OCI-LY3 (cell line): ENCODE measurements around the gene PDLIM3.
"Not testable (repeated sequence)": the region's sequence is repeated elsewhere in the genome, so short reads cannot be mapped to it uniquely, and the experiment has no call there.

Experiments
- H2AFZ ChIP-seq: fragments of 200-600, 300-600 bp; shearing (Covaris generic); 2 replicates; pipeline ENCODE4 v1.6.0; 2014; ENCODE audit warnings: antibody characterized with exemption, low read depth, low read length
- H3K27ac ChIP-seq: fragments of 200-600, 300-600 bp; sonication (generic); 2 replicates; pipeline ENCODE4 v1.5.1; 2014; ENCODE audit warnings: mild to moderate bottlenecking, low read length, moderate library complexity, mixed read lengths
- H3K27me3 ChIP-seq: fragments of 200-600, 300-600 bp; sonication (generic); 2 replicates; pipeline ENCODE4 v1.6.1; 2014; ENCODE audit warnings: low read depth, low read length, mixed read lengths
- H3K36me3 ChIP-seq: fragments of 200-600, 300-600 bp; sonication (generic); replicated peaks from 2 replicates; pipeline ENCODE3; 2014; ENCODE audit warnings: low read depth, low read length, mixed read lengths
- H3K4me1 ChIP-seq: fragments of 300-600, 200-600 bp; sonication (generic); 2 replicates; pipeline ENCODE4 v1.6.1; 2014; ENCODE audit warnings: low read length, mixed read lengths
- H3K4me2 ChIP-seq: fragments of 200-600, 300-600 bp; sonication (generic); 2 replicates; pipeline ENCODE4 v1.6.1; 2014; ENCODE audit warnings: low read length, mixed read lengths
- H3K4me3 ChIP-seq: fragments of 300-600, 200-600 bp; sonication (generic); 2 replicates; pipeline ENCODE4 v1.5.1; 2014; ENCODE audit warnings: antibody characterized with exemption, mild to moderate bottlenecking, low read length, moderate library complexity
- H3K79me2 ChIP-seq: fragments of 300-600, 200-600 bp; shearing (Covaris generic); 2 replicates; pipeline ENCODE4 v1.6.1; 2014; ENCODE audit warnings: mild to moderate bottlenecking, low read length, mixed read lengths
- H3K9ac ChIP-seq: fragments of 300-600, 200-600 bp; shearing (Covaris generic); 2 replicates; pipeline ENCODE4 v1.6.0; 2014; ENCODE audit warnings: mild to moderate bottlenecking, low read length, moderate library complexity
- H3K9me3 ChIP-seq: fragments of 200-600, 300-600 bp; shearing (Covaris generic); 2 replicates; pipeline ENCODE4 v1.6.1; 2014; ENCODE audit warnings: low read length, mixed read lengths; ENCODE audit not compliant: insufficient read depth
- H4K20me1 ChIP-seq: fragments of 200-600, 300-600 bp; sonication (generic); 2 replicates; pipeline ENCODE4 v1.6.1; 2016; ENCODE audit warnings: low read length, mixed read lengths; ENCODE audit not compliant: insufficient read depth
- CTCF ChIP-seq: fragments of 200-600, 300-600 bp; sonication (generic); IDR thresholded peaks from 2 replicates; pipeline ENCODE4 v1.5.1; 2014; ENCODE audit warnings: antibody characterized with exemption, low read length, low read depth
- EZH2phosphoT487 ChIP-seq: fragments of 200-600 bp; shearing (Covaris generic); IDR thresholded peaks from 2 replicates; pipeline ENCODE4 v1.6.1; 2018; ENCODE audit warnings: antibody characterized with exemption, mixed run types, low read depth

PDLIM3 gene

DNA sequence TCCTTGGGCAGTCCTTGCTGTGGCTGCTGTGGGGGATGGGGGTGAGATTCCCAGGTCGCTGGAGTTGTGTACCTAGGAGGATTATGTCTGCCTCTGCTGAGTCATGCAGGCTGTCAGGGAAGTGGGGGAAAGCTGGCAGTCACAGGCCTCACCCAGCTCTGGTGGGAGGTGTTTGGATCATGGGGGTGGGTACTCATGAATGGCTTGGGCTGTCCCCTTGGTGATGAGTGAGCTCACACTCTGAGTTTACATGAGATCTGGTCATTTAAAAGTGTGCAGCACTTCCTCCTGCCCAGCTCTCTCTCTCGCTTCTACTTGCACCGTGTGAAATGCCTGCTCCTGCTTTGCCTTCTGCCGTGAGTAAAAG is 24.6 kb upstream of the PDLIM3 start:
- Histone ChIP-seq H2AFZ (no peak overlapping the region), H3K9ac (no peak overlapping the region), H3K4me3 (no peak overlapping the region), H3K4me2 (no peak overlapping the region), H3K27ac (no peak overlapping the region), H3K27me3 (no peaks in the 10 kb centered on the region), H3K4me1 (no peaks in the 10 kb centered on the region), H3K9me3 (no peaks in the 10 kb centered on the region), H3K36me3 (no peaks in the 10 kb centered on the region), H4K20me1 (no peaks in the 10 kb centered on the region), H3K79me2 (no peaks in the 10 kb centered on the region)
- no peak for TF ChIP-seq CTCF
- TF ChIP-seq EZH2phosphoT487 = no peak

- H3K27me3 ChIP-seq, H3K27ac ChIP-seq, H2AFZ ChIP-seq, H3K4me2 ChIP-seq, H4K20me1 ChIP-seq, H3K36me3 ChIP-seq, H3K79me2 ChIP-seq, H3K4me3 ChIP-seq, H3K9ac ChIP-seq, H3K4me1 ChIP-seq, H3K9me3 ChIP-seq: not testable (repeated sequence)
Measured at GRCh38 chr4:185559251-185559914, 24.1 kb upstream of the PDLIM3 start.

GRCh38 chr4:185554365-185555126 is 19.2 kb upstream of the PDLIM3 start:
- Histone ChIP-seq H3K4me3 (no peak overlapping the region), H3K4me1 (no peaks in the 10 kb centered on the region)

DNA sequence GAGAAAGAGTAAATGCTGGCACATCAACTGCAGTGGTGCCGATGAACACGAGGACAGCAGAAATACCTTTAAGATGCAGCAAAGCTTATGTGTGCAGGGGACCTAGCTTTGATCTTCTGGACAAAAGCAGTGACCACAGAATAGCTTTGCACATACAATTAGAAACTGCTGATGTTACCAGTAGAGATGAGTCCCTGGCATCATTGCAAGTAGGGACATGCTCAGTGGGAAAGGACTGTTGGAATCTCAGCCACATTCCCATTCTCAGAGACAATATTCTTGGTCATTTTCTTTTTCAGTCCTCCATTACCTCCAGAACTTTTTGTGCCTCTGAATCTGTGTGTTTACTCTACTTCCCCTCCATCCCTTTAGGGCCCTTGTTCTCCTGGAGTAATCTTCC is 16.9 kb upstream of the PDLIM3 start:
- Histone ChIP-seq H3K9ac (no peak overlapping the region), H3K27ac (no peak overlapping the region), H3K4me2 (no peak overlapping the region), H3K4me3 (no peak overlapping the region), H2AFZ (no peak overlapping the region), H3K4me1 (no peaks in the 10 kb centered on the region), H3K9me3 (no peaks in the 10 kb centered on the region), H4K20me1 (no peaks in the 10 kb centered on the region), H3K79me2 (no peaks in the 10 kb centered on the region), H3K36me3 (no peaks in the 10 kb centered on the region), H3K27me3 (no peaks in the 10 kb centered on the region)
- TF ChIP-seq EZH2phosphoT487 (no peak), CTCF (no peak)

More at GRCh38 chr4:185554365-185555126, 19.2 kb upstream of the PDLIM3 start:
- H3K36me3 ChIP-seq = no peaks in the 10 kb centered on the region
- H3K4me2 ChIP-seq = no peak overlapping the region
- H4K20me1 ChIP-seq = no peaks in the 10 kb centered on the region
- H3K9me3 ChIP-seq = no peaks in the 10 kb centered on the region
- TF ChIP-seq EZH2phosphoT487 (no peak), CTCF (no peak)
- no peak overlapping the region for H3K9ac ChIP-seq
- no peaks in the 10 kb centered on the region for H3K79me2 ChIP-seq
- H3K27ac ChIP-seq = no peak overlapping the region
- no peak overlapping the region for H2AFZ ChIP-seq
- no peaks in the 10 kb centered on the region for H3K27me3 ChIP-seq
